Endothelial cell of umbilical vein (primary cell): ENCODE data around the gene QRFPR. TPM values are rescaled to one million over a fixed set of nuclear protein-coding genes. Genes with fewer than 3 reads are reported as not detected.

Experiments
- BruUV-seq: library from RNA; stranded (reverse); fragments of 400-500 nt; replicated peaks from 2 replicates; lab custom pipeline; 2021; lab: Mats Ljungman, UMichigan
- CTCF ChIA-PET: fragments of 300-600, 350-600 bp; sonication (Branson Sonifier 250); formaldehyde crosslinking; loops from one replicate; lab custom pipeline; 2021; ENCODE audit warnings: antibody characterized with exemption, inconsistent platforms; lab: Charles Lee
- POLR2A ChIA-PET: fragments of 300-600, 350-600 bp; sonication (Branson Sonifier 250); formaldehyde crosslinking; loops from one replicate; lab custom pipeline; 2021; ENCODE audit warnings: antibody characterized with exemption, inconsistent platforms; lab: Charles Lee
- DNase-seq: peaks from one replicate; pipeline ENCODE4 v3.0.0-alpha.2; 2011; ENCODE audit warnings: low read depth, low spot score
- FAIRE-seq: peaks from 2 replicates; lab custom pipeline; 2011; peaks lifted over from hg19 to GRCh38; lab: Jason Lieb, UNC
- H2AFZ ChIP-seq: 2 replicates; pipeline ENCODE4 v1.6.0; 2012; ENCODE audit warnings: low read depth, low read length, control low read depth, inconsistent platforms
- H3K27ac ChIP-seq: 2 replicates; pipeline ENCODE4 v1.5.1; 2011; ENCODE audit warnings: low read depth, mild to moderate bottlenecking, control low read depth, low read length, moderate library complexity; ENCODE audit not compliant: insufficient read depth
- H3K27me3 ChIP-seq, 2 experiments: 2 replicates each; pipeline versions ENCODE4 v1.6.0 to v1.6.1; 2011; ENCODE audit warnings: low read length in 2 of 2, mixed read lengths in 1 of 2; ENCODE audit not compliant: control insufficient read depth in 2 of 2, insufficient read depth in 2 of 2
- H3K36me3 ChIP-seq, 2 experiments: 2 replicates in 1 of 2; 3 replicates in 1 of 2; pipeline ENCODE4 v1.5.1; 2011; ENCODE audit warnings: low read length in 2 of 2, mild to moderate bottlenecking in 1 of 2, moderate library complexity in 1 of 2; ENCODE audit not compliant: control insufficient read depth in 2 of 2, insufficient read depth in 2 of 2; ENCODE audit errors: extremely low read depth in 1 of 2
- H3K4me1 ChIP-seq: 3 replicates; pipeline ENCODE4 v1.5.1; 2011; ENCODE audit warnings: mild to moderate bottlenecking, low read length; ENCODE audit not compliant: control insufficient read depth, insufficient read depth; ENCODE audit errors: extremely low read depth
- H3K4me2 ChIP-seq: 2 replicates; pipeline ENCODE4 v1.6.1; 2011; ENCODE audit warnings: low read length, control low read depth, mixed read lengths; ENCODE audit not compliant: insufficient read depth
- H3K4me3 ChIP-seq, 3 experiments: fragments of 200-600 bp in 1 of 3; sonication (generic), shearing (Covaris generic) in 1 of 3; replicated peaks in 1 of 3; 2 replicates each; pipeline ENCODE4 v1.5.1; 2011 to 2016; ENCODE audit warnings: control low read depth in 3 of 3, low read length in 3 of 3, mild to moderate bottlenecking in 2 of 3, inconsistent platforms in 1 of 3, low read depth in 1 of 3, moderate library complexity in 1 of 3; ENCODE audit not compliant: insufficient read depth in 1 of 3
- H3K79me2 ChIP-seq: 2 replicates; pipeline ENCODE4 v1.6.0; 2012; ENCODE audit warnings: low read length, inconsistent platforms; ENCODE audit not compliant: control insufficient read depth, insufficient read depth
- H3K9ac ChIP-seq: replicated peaks from 2 replicates; pipeline ENCODE3; 2011; ENCODE audit warnings: low read length, control low read depth; ENCODE audit not compliant: insufficient read depth; ENCODE audit errors: extremely low read depth
- H3K9me1 ChIP-seq: replicated peaks from 3 replicates; pipeline ENCODE4 v1.6.0; 2011; ENCODE audit warnings: mild to moderate bottlenecking, low read length; ENCODE audit not compliant: control insufficient read depth, insufficient read depth; ENCODE audit errors: extremely low read depth
- H3K9me3 ChIP-seq: replicated peaks from 2 replicates; pipeline ENCODE4 v1.5.1; 2012; ENCODE audit warnings: low read length, inconsistent platforms; ENCODE audit not compliant: control insufficient read depth, insufficient read depth
- H4K20me1 ChIP-seq: replicated peaks from 2 replicates; pipeline ENCODE3; 2011; ENCODE audit warnings: mild to moderate bottlenecking, low read length; ENCODE audit not compliant: control insufficient read depth, insufficient read depth; ENCODE audit errors: extremely low read depth
- EZH2 ChIP-seq: IDR thresholded peaks from 2 replicates; pipeline ENCODE4 v1.6.1; 2012; ENCODE audit warnings: borderline replicate concordance, low read depth, mild to moderate bottlenecking, moderate library complexity, low read length, inconsistent platforms; ENCODE audit not compliant: severe bottlenecking
- FOS ChIP-seq: IDR thresholded peaks from 2 replicates; pipeline ENCODE4 v1.6.1; 2011; ENCODE audit warnings: mild to moderate bottlenecking, low read length, moderate library complexity, borderline replicate concordance; ENCODE audit not compliant: insufficient read depth
- GATA2 ChIP-seq: IDR thresholded peaks from 2 replicates; pipeline ENCODE4 v1.7.0; 2011; ENCODE audit warnings: low read depth, mild to moderate bottlenecking, moderate library complexity, mixed read lengths, low read length; ENCODE audit not compliant: insufficient read length, insufficient read depth
- JUN ChIP-seq: IDR thresholded peaks from 2 replicates; pipeline ENCODE4 v1.6.1; 2011; ENCODE audit warnings: borderline replicate concordance, low read depth; ENCODE audit not compliant: insufficient read length, insufficient read depth
- MYC ChIP-seq: IDR thresholded peaks from one replicate; pipeline ENCODE4 v1.6.1; 2011; ENCODE audit warnings: mild to moderate bottlenecking, low read depth, low read length
- POLR2A ChIP-seq: IDR thresholded peaks from 2 replicates; pipeline ENCODE4 v1.6.1; 2012; ENCODE audit warnings: low read depth, mild to moderate bottlenecking, control low read depth, low read length
- POLR2AphosphoS5 ChIP-seq: IDR thresholded peaks from 2 replicates; pipeline ENCODE4 v1.6.1; 2012; ENCODE audit warnings: low read depth, mild to moderate bottlenecking, control low read depth, low read length, moderate library complexity; ENCODE audit not compliant: insufficient read depth
- dilution Hi-C: fragments of 300-500 bp; cut with MboI; formaldehyde crosslinking; loops from one replicate; pipeline ENCODE4 v1.15.0; 2019; ENCODE audit warnings: low sequenced_read_pairs; ENCODE audit not compliant: extremely low pct_ligation_motif_present
- intact Hi-C: fragments of 100-400 bp; cut with micrococcal nuclease; formaldehyde crosslinking; loops from one replicate; pipeline ENCODE4 v1.10.0; 2022
- polyA plus RNA-seq, 4 experiments: library from polyadenylated mRNA; depleted of rRNA in 3 of 4; stranded (reverse) in 3 of 4; unstranded in 1 of 4; fragments of >200 nt; gene quantifications; 2 replicates each; pipeline versions ENCODE4 v1.2.1 to v1.2.3, GENCODE V29; 2011 to 2012; ENCODE audit warnings: missing spikeins in 1 of 4
- total RNA-seq: library from RNA; stranded (reverse); gene quantifications from 2 replicates; pipeline ENCODE4 v1.2.3, GENCODE V29; 2021
- TF ChIP-seq, protein P1 (sequence below), 2 donors: IDR thresholded peaks; 1 replicate in 1 of 2; 2 replicates in 1 of 2; pipeline ENCODE4 v1.5.1; 2011; ENCODE audit warnings: low read length in 2 of 2, mild to moderate bottlenecking in 2 of 2, moderate library complexity in 2 of 2, control low read depth in 1 of 2, inconsistent platforms in 1 of 2, low read depth in 1 of 2; ENCODE audit not compliant: insufficient read depth in 1 of 2; ENCODE audit errors: extremely low read depth in 1 of 2
- TF ChIP-seq, protein P2 (sequence below): IDR thresholded peaks from 2 replicates; pipeline ENCODE4 v1.6.1; 2011; ENCODE audit not compliant: insufficient read depth, insufficient read length

Gene QRFPR
- total and polyA plus RNA-seq, 2 donors (not counting 3 experiments of a cell fraction or from before 2014, with no cell fraction given): not detected

DNA sequence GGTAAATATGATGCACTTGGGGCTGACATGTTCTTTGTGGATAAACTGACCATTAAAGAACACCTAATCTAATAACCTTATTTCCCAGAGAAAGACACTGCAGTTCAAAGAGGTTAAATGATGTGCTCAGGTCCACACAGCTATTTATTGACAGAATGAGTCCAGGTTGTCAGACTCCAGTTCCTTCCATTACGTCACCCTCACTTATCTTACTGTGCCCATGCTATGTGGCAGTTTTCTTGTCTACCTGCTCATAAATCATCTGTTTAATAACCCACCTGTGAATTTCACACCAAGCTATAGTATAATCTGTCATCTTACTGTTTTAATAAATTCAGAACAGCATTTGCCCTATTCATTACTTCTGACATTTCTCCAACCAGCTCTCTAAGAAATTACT lies 36.7 kb downstream of the QRFPR start:
- POLR2A ChIA-PET: no interaction called here
- FAIRE-seq (no peak), DNase-seq (no peak)
- Histone ChIP-seq H3K27ac (no peak overlapping the region), H3K9me1 (no peaks in the 10 kb centered on the region), H3K9ac (no peak overlapping the region), H3K4me2 (no peak overlapping the region), H3K36me3 (no peaks in the 10 kb centered on the region), H3K4me1 (no peaks in the 10 kb centered on the region), H3K79me2 (no peaks in the 10 kb centered on the region), H2AFZ (no peak overlapping the region), H3K27me3 (peaks cover 0 to 3% of the 10 kb centered on the region in 2 experiments), H4K20me1 (no peaks in the 10 kb centered on the region), H3K4me3 (no peak overlapping the region), H3K9me3 (no peaks in the 10 kb centered on the region)
- CTCF ChIA-PET: interaction anchor here (0.7 to 1.2 kb wide), 2 partner anchors 27 to 119 kb away, joined by 4 read pairs; no protein-coding TSS in a partner anchor
- intact Hi-C loops (no loop called here), dilution Hi-C loops (no loop called here)
- TF ChIP-seq, protein P1, sequence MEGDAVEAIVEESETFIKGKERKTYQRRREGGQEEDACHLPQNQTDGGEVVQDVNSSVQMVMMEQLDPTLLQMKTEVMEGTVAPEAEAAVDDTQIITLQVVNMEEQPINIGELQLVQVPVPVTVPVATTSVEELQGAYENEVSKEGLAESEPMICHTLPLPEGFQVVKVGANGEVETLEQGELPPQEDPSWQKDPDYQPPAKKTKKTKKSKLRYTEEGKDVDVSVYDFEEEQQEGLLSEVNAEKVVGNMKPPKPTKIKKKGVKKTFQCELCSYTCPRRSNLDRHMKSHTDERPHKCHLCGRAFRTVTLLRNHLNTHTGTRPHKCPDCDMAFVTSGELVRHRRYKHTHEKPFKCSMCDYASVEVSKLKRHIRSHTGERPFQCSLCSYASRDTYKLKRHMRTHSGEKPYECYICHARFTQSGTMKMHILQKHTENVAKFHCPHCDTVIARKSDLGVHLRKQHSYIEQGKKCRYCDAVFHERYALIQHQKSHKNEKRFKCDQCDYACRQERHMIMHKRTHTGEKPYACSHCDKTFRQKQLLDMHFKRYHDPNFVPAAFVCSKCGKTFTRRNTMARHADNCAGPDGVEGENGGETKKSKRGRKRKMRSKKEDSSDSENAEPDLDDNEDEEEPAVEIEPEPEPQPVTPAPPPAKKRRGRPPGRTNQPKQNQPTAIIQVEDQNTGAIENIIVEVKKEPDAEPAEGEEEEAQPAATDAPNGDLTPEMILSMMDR (IDR thresholded peaks at IDR 0.05; ENCODE audit: extremely low read depth in 1 of 2, insufficient read depth in 1 of 2, low read depth in 1 of 2, low read length in 2 of 2): no peak
- TF ChIP-seq GATA2: no peak
- TF ChIP-seq POLR2A: no peak
- no peak for TF ChIP-seq JUN
- BruUV-seq: no TSS peak

GRCh38 chr4:121340247-121340646 lies 40.6 kb downstream of the QRFPR start:
- Histone ChIP-seq H3K9me3 (no peaks in the 10 kb centered on the region), H3K4me3 (no peak overlapping the region), H3K4me1 (no peaks in the 10 kb centered on the region), H3K36me3 (no peaks in the 10 kb centered on the region), H2AFZ (no peak overlapping the region), H3K79me2 (no peaks in the 10 kb centered on the region), H3K4me2 (no peak overlapping the region), H3K9me1 (no peaks in the 10 kb centered on the region), H4K20me1 (no peaks in the 10 kb centered on the region), H3K27me3 (peaks cover 0 to 3% of the 10 kb centered on the region in 2 experiments), H3K9ac (no peak overlapping the region), H3K27ac (no peak overlapping the region)
- no peak for DNase-seq
- intact Hi-C loops (no loop called here), dilution Hi-C loops (no loop called here)
- no TSS peak for BruUV-seq
- TF ChIP-seq FOS (no peak), POLR2AphosphoS5 (no peak), JUN (no peak), GATA2 (no peak), EZH2 (no peak), MYC (no peak)
- TF ChIP-seq, protein P1 (IDR thresholded peaks at IDR 0.05; ENCODE audit: extremely low read depth in 1 of 2, insufficient read depth in 1 of 2, low read depth in 1 of 2, low read length in 2 of 2): no peak
- TF ChIP-seq, protein P2, sequence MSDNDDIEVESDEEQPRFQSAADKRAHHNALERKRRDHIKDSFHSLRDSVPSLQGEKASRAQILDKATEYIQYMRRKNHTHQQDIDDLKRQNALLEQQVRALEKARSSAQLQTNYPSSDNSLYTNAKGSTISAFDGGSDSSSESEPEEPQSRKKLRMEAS: no peak
- FAIRE-seq: no peak
- POLR2A ChIA-PET: no interaction called here
- CTCF ChIA-PET: interaction anchor here (0.6 kb wide), 1 partner anchor 16 kb away, joined by 3 read pairs; no protein-coding TSS in a partner anchor
